ENCODE results near the gene NFATC2. TPM values are rescaled to one million over a fixed set of nuclear protein-coding genes. Genes with fewer than 3 reads are reported as not detected.

Gene NFATC2
- total RNA-seq, 1 donor from 2014 or later = 0.89 TPM

DNA sequence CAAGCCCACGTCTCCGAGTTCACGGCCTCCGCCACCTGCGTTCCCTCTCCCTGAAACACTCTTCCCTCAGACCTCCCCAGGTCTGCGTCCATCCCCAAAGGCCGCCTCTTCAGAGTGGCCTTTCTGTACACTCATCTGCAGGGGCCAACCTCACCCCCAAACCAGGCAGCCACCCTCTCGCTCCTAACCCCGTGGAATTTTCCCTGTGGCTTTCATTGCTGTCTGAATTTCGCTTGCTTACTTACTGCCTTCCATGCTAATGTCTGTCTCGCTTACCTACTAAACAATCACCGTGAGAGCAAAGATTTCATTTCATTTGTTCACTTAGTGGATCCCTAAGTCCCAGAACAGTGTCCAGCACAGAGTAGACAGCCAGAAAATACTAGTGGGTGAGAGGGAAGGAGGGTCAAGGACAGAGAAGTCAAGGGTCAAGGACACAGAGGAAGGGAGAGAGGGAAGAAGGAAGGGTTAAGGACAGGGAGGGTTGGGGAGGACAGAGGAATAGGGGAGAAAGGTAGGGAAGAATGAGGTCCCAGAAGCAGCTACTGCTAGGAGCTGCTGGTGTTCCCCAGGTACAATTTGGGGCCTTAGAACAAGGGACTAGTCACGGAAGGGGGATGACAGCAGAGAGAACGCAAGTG is 114.7 kb downstream of the NFATC2 start:
- no peak for TF ChIP-seq CTCF (IDR thresholded peaks at IDR 0.05)
- Mint-ChIP-seq H3K36me3 (ENCODE audit: unreplicated experiment) (no peaks in the 10 kb centered on the region), H3K9me3 (ENCODE audit: unreplicated experiment) (no peaks in the 10 kb centered on the region), H3K4me1 (ENCODE audit: unreplicated experiment) (peaks cover 8% of the 10 kb centered on the region), H3K27me3 (ENCODE audit: unreplicated experiment) (peaks cover 8% of the 10 kb centered on the region), H3K4me3 (ENCODE audit: unreplicated experiment) (no peak overlapping the region), H3K27ac (ENCODE audit: unreplicated experiment) (no peak overlapping the region)
- DNase-seq (ENCODE audit: extremely low spot score, unreplicated experiment) = no peak

- no peak for DNase-seq (ENCODE audit: extremely low spot score, unreplicated experiment)
- H3K27me3 Mint-ChIP-seq (ENCODE audit: unreplicated experiment) = peaks cover 8% of the 10 kb centered on the region
- peaks cover 8% of the 10 kb centered on the region for H3K4me1 Mint-ChIP-seq (ENCODE audit: unreplicated experiment)
- no peak overlapping the region for H3K27ac Mint-ChIP-seq (ENCODE audit: unreplicated experiment)
- no peaks in the 10 kb centered on the region for H3K36me3 Mint-ChIP-seq (ENCODE audit: unreplicated experiment)
- no peak overlapping the region for H3K4me3 Mint-ChIP-seq (ENCODE audit: unreplicated experiment)
- H3K9me3 Mint-ChIP-seq (ENCODE audit: unreplicated experiment) = no peaks in the 10 kb centered on the region
- TF ChIP-seq CTCF (IDR thresholded peaks at IDR 0.05) = no peak
These were observed 115.5 kb downstream of the NFATC2 start for GRCh38 chr20:51426718-51427650.

- Mint-ChIP-seq H3K27ac (ENCODE audit: unreplicated experiment) (no peak overlapping the region), H3K36me3 (ENCODE audit: unreplicated experiment) (no peaks in the 10 kb centered on the region), H3K9me3 (ENCODE audit: unreplicated experiment) (no peaks in the 10 kb centered on the region), H3K4me3 (ENCODE audit: unreplicated experiment) (no peak overlapping the region), H3K27me3 (ENCODE audit: unreplicated experiment) (peaks cover 8% of the 10 kb centered on the region), H3K4me1 (ENCODE audit: unreplicated experiment) (peaks cover 13% of the 10 kb centered on the region)
- DNase-seq (ENCODE audit: extremely low spot score, unreplicated experiment) = no peak
- TF ChIP-seq CTCF (IDR thresholded peaks at IDR 0.05) = no peak
These were observed 117.0 kb downstream of the NFATC2 start for GRCh38 chr20:51425347-51426106.

GRCh38 chr20:51424270-51425117 is 118.0 kb downstream of the NFATC2 start:
- DNase-seq (ENCODE audit: extremely low spot score, unreplicated experiment) = no peak
- Mint-ChIP-seq H3K4me1 (ENCODE audit: unreplicated experiment) (peaks cover 13% of the 10 kb centered on the region), H3K36me3 (ENCODE audit: unreplicated experiment) (no peaks in the 10 kb centered on the region), H3K27ac (ENCODE audit: unreplicated experiment) (no peak overlapping the region), H3K27me3 (ENCODE audit: unreplicated experiment) (peaks cover 8% of the 10 kb centered on the region), H3K4me3 (ENCODE audit: unreplicated experiment) (no peak overlapping the region), H3K9me3 (ENCODE audit: unreplicated experiment) (no peaks in the 10 kb centered on the region)
- TF ChIP-seq CTCF (IDR thresholded peaks at IDR 0.05) = no peak

All from osteocyte (in vitro differentiated cells).